Measurements from ENCODE around the gene INF2.

INF2 gene

DNA sequence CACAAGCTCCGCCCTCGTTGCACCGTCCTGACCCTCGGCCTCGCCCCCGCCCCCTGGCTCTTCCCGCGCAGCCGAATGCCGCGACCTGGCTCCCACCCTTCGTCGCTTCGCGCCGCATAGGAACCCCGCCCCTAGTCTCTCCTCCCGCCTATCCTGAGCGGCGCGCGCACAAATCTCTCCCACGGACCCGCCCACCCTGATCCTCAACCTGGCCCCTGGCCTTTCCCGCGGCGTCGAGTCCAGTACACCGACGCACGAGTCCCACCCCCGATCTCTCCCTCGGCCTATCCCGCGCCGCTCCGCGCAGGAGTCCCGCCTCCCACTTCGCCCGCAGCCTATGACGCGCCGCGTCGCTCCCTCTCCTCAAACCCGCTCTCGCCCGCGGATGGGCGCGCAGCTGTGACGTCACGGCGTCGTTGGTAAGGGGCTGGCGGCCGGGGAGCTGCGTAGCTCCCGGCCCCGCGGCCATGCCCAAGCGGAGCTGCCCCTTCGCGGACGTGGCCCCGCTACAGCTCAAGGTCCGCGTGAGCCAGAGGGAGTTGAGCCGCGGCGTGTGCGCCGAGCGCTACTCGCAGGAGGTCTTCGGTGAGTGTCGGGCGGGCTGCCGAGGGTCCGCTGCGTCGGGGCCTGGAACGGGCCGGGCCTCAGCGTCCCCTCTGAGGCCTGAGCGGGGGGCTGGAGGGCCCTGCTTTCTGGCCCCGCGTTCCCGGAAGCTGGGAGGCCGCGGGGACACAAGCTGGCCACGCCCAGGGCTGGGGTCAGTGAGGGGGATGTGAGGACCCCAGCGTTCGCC is 63.5 kb downstream of the INF2 start, which contains the start of gene SIVA1:
TSS of gene SIVA1 (plus strand) at position 413 of the 793 bp plus-strand sequence. CDS start at position 468, 55 bp downstream.
- TF ChIP-seq, protein P1, sequence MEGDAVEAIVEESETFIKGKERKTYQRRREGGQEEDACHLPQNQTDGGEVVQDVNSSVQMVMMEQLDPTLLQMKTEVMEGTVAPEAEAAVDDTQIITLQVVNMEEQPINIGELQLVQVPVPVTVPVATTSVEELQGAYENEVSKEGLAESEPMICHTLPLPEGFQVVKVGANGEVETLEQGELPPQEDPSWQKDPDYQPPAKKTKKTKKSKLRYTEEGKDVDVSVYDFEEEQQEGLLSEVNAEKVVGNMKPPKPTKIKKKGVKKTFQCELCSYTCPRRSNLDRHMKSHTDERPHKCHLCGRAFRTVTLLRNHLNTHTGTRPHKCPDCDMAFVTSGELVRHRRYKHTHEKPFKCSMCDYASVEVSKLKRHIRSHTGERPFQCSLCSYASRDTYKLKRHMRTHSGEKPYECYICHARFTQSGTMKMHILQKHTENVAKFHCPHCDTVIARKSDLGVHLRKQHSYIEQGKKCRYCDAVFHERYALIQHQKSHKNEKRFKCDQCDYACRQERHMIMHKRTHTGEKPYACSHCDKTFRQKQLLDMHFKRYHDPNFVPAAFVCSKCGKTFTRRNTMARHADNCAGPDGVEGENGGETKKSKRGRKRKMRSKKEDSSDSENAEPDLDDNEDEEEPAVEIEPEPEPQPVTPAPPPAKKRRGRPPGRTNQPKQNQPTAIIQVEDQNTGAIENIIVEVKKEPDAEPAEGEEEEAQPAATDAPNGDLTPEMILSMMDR (IDR thresholded peaks at IDR 0.05; ENCODE audit: low read depth, low read length), result no peak
- peak; percentile 98 for DNase-seq (ENCODE audit: extremely low read depth, low read depth)

DNA sequence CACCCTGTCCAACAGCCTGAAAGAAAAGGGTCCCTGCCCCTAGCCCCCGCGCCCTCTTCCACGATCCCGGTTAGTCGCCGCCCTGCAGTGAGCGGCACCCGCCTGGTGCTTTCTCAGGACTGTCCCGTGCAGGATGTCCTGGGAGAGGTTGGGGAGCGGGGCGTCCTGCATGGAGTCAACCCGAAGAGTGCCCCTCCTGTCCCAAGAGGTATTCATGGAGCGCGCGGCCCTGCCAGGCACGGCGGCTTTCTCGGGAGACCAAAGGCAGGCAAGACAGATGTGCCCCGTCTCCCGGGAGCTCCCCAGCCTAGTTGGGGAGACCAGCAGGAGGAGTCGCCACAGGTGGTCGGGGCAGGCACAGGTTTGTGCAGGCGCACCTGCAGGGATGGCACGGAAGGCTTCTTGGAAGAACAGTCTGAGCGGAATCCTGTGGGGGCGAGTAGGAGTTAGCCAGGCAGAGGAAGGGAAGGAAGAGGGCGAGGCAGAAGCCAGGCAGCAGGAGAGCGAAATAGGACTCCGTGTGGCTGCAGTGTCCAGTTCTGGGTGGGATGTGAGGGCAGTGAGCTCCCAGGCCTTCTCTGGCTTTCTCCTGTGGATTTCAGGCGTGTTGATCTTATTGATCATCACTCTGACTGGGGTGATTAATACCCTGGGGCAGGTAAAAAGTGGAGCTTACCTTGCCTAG is 64.3 kb downstream of the INF2 start:
- TF ChIP-seq, protein P1 (IDR thresholded peaks at IDR 0.05; ENCODE audit: low read depth, low read length), result no peak
- no peak for DNase-seq (ENCODE audit: extremely low read depth, low read depth)

DNA sequence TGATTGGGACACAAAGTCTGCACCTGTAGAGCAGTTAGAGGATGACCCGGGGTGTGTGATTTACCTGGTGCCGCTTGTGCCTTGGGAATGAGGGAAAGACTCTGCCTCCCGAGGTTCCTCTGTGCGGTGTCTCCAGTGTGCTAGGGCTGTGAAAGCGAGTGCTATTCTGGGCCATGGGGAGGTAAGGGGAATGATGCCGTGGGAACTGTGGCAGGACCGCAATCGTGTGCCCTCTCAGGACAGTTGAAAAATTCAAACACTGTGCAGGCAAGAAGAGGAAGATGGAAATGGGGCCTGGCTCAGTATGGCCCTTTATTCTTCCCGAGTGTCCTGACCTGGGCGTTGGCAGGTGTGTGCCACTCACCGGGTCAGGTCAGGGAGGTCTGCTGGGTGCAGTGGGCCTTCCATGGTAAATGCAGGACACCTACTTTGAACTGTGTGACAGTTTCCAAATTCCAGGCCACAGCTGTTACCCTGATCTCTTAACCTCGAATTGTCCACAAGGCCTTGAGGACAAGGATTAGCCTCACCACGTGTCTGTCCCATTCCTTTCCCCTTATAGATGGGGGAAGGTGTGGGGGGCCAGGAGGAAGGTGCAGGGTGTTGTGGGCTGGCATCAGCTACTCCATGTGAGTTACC is 64.9 kb downstream of the INF2 start:
- DNase-seq (ENCODE audit: extremely low read depth, low read depth), result no peak

DNA sequence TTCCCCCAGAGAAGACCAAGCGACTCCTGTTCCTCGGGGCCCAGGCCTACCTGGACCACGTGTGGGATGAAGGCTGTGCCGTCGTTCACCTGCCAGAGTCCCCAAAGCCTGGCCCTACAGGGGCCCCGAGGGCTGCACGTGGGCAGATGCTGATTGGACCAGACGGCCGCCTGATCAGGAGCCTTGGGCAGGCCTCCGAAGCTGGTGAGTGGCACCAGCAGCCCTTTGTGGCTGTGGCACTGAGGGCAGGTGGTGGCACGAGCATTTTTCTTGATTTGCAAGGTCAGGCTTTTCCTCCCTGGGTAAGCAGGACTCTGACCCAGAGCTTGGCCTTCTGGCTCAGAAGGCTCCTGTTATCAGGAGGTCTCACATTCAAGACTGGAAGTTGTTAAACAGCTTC is 66.2 kb downstream of the INF2 start:
- no peak for DNase-seq (ENCODE audit: extremely low read depth, low read depth)
- TF ChIP-seq, protein P1 (IDR thresholded peaks at IDR 0.05; ENCODE audit: low read depth, low read length), result no peak

More for the DNA sequence above, 64.9 kb downstream of the INF2 start:
- TF ChIP-seq, protein P1 (IDR thresholded peaks at IDR 0.05; ENCODE audit: low read depth, low read length), result no peak

DNA sequence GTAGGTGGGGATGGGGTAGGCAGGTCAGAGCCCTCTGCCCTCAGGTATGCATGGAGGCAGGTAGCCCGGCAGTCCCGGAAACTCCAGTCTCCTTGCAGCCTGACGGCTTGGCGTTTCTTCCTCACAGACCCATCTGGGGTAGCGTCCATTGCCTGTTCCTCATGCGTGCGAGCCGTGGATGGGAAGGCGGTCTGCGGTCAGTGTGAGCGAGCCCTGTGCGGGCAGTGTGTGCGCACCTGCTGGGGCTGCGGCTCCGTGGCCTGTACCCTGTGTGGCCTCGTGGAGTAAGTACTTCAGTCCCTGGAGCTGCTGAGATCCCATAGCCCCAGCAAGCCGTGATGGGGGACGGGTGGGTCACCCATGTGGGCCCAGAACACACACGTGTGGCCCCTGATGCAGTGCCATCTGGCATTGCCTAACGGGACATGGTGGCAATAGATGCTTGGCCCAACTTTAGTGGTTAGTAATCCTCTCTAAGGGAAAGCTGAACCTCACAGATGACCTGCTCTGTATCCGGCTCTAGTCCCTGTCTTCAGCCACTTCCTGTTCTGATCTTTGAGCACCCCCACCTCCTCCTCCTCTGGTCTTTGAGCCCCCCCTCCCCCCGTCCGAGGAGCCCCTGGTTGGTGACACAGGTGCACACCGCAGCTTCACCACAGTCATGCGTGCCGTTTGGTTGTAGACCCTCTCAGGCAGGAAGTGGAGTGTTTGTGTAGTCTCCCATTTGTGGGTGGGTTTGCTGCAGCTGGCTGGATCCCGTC is 67.2 kb downstream of the INF2 start:
- DNase-seq (ENCODE audit: extremely low read depth, low read depth), result no peak
- TF ChIP-seq, protein P1 (IDR thresholded peaks at IDR 0.05; ENCODE audit: low read depth, low read length), result no peak

DNA sequence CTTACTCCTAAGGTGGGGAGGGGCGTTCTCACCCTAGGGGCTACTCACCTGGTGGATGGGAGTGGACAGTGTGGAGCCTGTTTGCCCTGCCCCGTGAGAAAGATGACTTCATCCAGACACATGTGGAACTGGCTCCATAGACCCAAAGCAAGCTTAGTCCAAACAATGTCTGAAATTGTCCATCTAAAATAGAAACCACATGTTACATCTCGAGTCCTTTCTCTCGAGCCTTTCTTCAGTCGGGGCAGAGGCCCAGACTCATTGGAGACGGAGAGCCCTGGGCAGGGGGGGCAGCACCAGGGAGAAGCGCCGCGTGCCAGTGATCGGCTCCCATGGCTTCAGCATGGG is 67.8 kb downstream of the INF2 start:
- no peak for DNase-seq (ENCODE audit: extremely low read depth, low read depth)
- TF ChIP-seq, protein P1 (IDR thresholded peaks at IDR 0.05; ENCODE audit: low read depth, low read length), result no peak
